Activated naive CD8-positive, alpha-beta T cell treated with anti-CD3 and anti-CD28 coated beads for 36 hours (primary cell): ENCODE data around the gene TRAPPC5. TPM values are rescaled to one million over a fixed set of nuclear protein-coding genes. Genes with fewer than 3 reads are reported as not detected.

Experiments
- DNase-seq: peaks from one replicate; pipeline ENCODE4 v3.0.0; 2021
- H3K27ac Mint-ChIP-seq: one replicate; pipeline ENCODE4 v1.8.0; 2022; ENCODE audit warnings: mild to moderate bottlenecking, moderate library complexity, mixed read lengths
- H3K27me3 Mint-ChIP-seq: one replicate; pipeline ENCODE4 v1.8.0; 2022; ENCODE audit warnings: mild to moderate bottlenecking, mixed read lengths
- H3K36me3 Mint-ChIP-seq: one replicate; pipeline ENCODE4 v1.8.0; 2021; ENCODE audit warnings: mild to moderate bottlenecking, mixed read lengths
- H3K4me1 Mint-ChIP-seq: one replicate; pipeline ENCODE4 v1.8.0; 2021; ENCODE audit warnings: mixed read lengths
- H3K4me3 Mint-ChIP-seq: one replicate; pipeline ENCODE4 v1.8.0; 2022; ENCODE audit warnings: mild to moderate bottlenecking, moderate library complexity, mixed read lengths
- H3K9me3 Mint-ChIP-seq: one replicate; pipeline ENCODE4 v1.8.0; 2022; ENCODE audit warnings: mixed read lengths
- total RNA-seq, 2 experiments: library from RNA; stranded (reverse); gene quantifications; one replicate each; pipeline ENCODE4 v1.2.3, GENCODE V29; 2021

Gene TRAPPC5
- total RNA-seq, 2 experiments from 2014 or later, result 83.3 to 83.8 TPM

GRCh38 chr19:7699003-7699402 is 18.4 kb downstream of the TRAPPC5 start:
- no peak for DNase-seq
- H3K27ac Mint-ChIP-seq, result peak overlapping the region; percentile 67
- peak overlapping the region; percentile 52 for H3K4me3 Mint-ChIP-seq
- H3K4me1 Mint-ChIP-seq, result peaks cover 28% of the 10 kb centered on the region
- no peaks in the 10 kb centered on the region for H3K9me3 Mint-ChIP-seq
- peaks cover 15% of the 10 kb centered on the region for H3K27me3 Mint-ChIP-seq
- H3K36me3 Mint-ChIP-seq, result no peaks in the 10 kb centered on the region

DNA sequence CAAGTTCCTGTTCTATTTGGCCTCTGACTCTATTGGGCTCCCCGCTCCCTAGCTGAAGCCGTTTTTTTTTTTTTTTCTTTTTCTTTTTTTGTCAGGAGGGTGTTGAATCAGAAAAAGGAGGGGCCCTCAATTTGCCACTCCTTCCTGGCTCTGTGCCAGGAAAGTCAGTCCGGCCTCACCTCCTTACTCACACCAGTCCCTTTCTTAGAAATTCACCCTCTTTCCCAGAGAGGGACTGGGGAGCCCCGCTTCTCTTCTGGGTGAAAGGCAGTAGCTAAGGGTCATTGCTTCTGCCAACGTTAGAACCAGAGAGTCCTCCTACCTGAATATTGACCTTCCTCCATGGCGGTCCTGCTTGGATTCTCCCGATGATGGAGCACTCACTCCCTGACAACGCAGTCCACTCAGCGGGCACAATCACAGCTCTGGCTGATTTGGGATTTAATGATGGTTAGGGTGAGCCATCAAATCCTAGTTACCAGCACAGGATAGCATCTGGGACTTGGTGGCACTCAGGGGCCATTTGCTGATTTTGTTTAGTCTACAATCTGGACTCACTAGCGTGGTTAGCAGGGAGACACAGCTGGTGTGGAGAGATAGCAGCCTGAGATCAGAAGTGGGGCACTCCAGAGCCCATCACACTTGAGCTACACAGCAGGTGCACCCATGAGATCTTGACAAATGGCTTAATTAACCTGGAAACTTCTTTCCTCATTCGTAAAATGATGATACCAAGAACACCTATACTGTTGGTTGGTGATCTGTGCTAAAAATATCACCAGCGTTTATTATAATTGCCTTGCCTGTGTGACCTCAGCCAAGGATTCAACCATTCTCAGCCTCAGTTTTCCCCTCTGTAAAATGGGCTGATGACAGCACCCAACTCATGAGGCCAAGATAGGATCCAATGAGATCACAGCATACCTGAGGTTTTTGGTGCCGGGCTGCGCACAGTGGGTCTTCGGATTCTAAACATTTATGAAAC is 19.1 kb downstream of the TRAPPC5 start:
- peaks cover 28% of the 10 kb centered on the region for H3K4me1 Mint-ChIP-seq
- H3K27me3 Mint-ChIP-seq, result peaks cover 15% of the 10 kb centered on the region
- H3K36me3 Mint-ChIP-seq, result no peaks in the 10 kb centered on the region
- peak overlapping the region; percentile 52 for H3K4me3 Mint-ChIP-seq
- no peaks in the 10 kb centered on the region for H3K9me3 Mint-ChIP-seq
- H3K27ac Mint-ChIP-seq, result peak overlapping the region; percentile 67
- DNase-seq, result peak; percentile 70

DNA sequence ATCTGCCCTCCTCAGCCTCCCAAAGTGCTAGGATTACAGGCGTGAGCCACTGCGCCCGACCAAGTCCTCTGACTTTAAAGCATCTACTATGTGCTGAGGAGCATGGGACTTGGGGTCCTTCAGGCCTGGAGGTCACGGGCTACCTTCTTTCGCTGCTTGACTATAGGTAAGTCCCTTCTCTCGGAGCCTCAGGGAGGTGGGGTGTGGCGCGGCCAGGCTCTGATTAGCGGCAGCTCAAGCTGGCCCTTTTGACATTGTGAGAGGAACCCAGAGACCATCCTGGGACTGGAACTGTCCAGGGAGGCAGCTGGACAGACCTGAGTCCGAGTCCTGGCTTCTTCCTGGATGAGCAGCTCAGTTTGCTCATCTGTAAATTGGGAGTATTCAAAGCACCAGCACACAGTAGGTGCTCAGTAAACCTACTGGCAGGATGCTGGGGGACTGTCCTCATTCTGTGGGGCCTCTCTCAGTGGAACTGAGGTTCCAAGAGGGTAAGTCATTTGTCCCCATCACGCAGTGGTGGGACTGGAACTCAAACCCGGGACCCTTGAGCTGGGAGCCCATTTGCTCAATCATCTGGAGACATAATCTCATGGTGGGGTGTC is 20.5 kb downstream of the TRAPPC5 start:
- peaks cover 42% of the 10 kb centered on the region for H3K4me1 Mint-ChIP-seq
- no peaks in the 10 kb centered on the region for H3K9me3 Mint-ChIP-seq
- H3K36me3 Mint-ChIP-seq, result no peaks in the 10 kb centered on the region
- H3K27ac Mint-ChIP-seq, result no peak overlapping the region
- H3K4me3 Mint-ChIP-seq, result no peak overlapping the region
- peaks cover 15% of the 10 kb centered on the region for H3K27me3 Mint-ChIP-seq
- DNase-seq, result no peak

DNA sequence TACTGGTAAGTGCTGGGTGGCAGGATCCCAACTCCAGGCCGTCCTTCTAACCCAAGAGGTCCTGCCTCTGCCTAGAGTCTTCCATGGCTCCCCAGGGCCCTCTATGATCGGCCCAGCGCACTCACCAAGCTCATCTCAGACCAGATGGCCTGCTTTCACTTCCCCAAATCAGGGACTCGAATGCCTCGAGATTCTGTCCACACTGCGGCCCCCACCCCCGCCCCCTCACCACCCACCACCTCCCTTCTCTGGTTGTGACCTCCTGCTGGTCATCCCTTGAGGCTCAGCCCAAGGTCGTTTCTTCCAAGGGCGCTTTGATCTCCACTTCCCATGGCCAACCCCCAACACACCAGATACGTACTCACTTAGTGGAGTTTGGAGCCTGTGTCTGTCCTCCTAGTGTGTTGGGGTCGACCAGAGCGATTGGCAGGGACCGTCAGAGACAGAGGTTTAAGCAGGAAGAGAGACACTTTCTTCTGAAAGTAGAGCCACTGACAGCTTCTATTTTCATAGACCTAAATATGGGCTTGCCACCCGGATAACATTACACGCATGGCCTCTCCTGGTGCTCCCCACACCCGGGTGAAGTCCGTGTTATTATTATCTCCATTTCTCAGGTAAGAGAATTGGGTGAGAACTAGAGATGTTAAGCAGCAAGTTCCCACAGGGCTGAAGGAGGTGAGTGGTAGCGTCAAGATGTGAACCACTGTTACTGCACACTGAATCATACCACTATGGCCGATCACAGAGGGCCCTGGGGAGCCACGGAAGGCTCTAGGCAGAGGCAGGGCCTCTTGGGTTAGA is 21.2 kb downstream of the TRAPPC5 start, which contains the start of gene FCER2:
TSS of gene FCER2 (minus strand) at position 478 of the 804 bp plus-strand sequence. CDS start 2,371 bp downstream, outside the sequence.
- Mint-ChIP-seq H3K9me3 (no peaks in the 10 kb centered on the region), H3K27ac (peak within 1 kb of the TSS; percentile 0), H3K4me3 (no peak within 1 kb of the TSS), H3K36me3 (peaks cover 2% of the 10 kb centered on the region), H3K27me3 (peaks cover 12% of the 10 kb centered on the region), H3K4me1 (peaks cover 47% of the 10 kb centered on the region)
- no peak for DNase-seq

- peaks cover 4% of the 10 kb centered on the region for H3K27me3 Mint-ChIP-seq
- no peaks in the 10 kb centered on the region for H3K9me3 Mint-ChIP-seq
- DNase-seq, result no peak
- H3K27ac Mint-ChIP-seq, result no peak overlapping the region
- no peak overlapping the region for H3K4me3 Mint-ChIP-seq
- peaks cover 3% of the 10 kb centered on the region for H3K36me3 Mint-ChIP-seq
- H3K4me1 Mint-ChIP-seq, result peaks cover 52% of the 10 kb centered on the region
Measured at GRCh38 chr19:7703332-7703731, 22.7 kb downstream of the TRAPPC5 start.

GRCh38 chr19:7704280-7705060 is 23.8 kb downstream of the TRAPPC5 start:
- no peak overlapping the region for H3K27ac Mint-ChIP-seq
- peaks cover 3% of the 10 kb centered on the region for H3K36me3 Mint-ChIP-seq

GRCh38 chr19:7705387-7706187 is 25.0 kb downstream of the TRAPPC5 start:
- peaks cover 40% of the 10 kb centered on the region for H3K4me1 Mint-ChIP-seq
- H3K9me3 Mint-ChIP-seq, result no peaks in the 10 kb centered on the region
- peaks cover 3% of the 10 kb centered on the region for H3K36me3 Mint-ChIP-seq
- H3K4me3 Mint-ChIP-seq, result peak overlapping the region; percentile 50
- peak overlapping the region; percentile 89 for H3K27ac Mint-ChIP-seq
- DNase-seq, result peak; percentile 82
- H3K27me3 Mint-ChIP-seq, result peaks cover 3% of the 10 kb centered on the region

More at GRCh38 chr19:7704280-7705060, 23.8 kb downstream of the TRAPPC5 start:
- H3K4me3 Mint-ChIP-seq, result no peak overlapping the region
- no peak for DNase-seq
- peaks cover 3% of the 10 kb centered on the region for H3K27me3 Mint-ChIP-seq
- no peaks in the 10 kb centered on the region for H3K9me3 Mint-ChIP-seq
- H3K4me1 Mint-ChIP-seq, result peaks cover 45% of the 10 kb centered on the region

- peak overlapping the region; percentile 50 for H3K4me3 Mint-ChIP-seq
- H3K27me3 Mint-ChIP-seq, result peaks cover 3% of the 10 kb centered on the region
- H3K4me1 Mint-ChIP-seq, result peaks cover 40% of the 10 kb centered on the region
- no peak for DNase-seq
- H3K27ac Mint-ChIP-seq, result peak overlapping the region; percentile 89
- H3K36me3 Mint-ChIP-seq, result peaks cover 3% of the 10 kb centered on the region
- no peaks in the 10 kb centered on the region for H3K9me3 Mint-ChIP-seq
Measured at GRCh38 chr19:7706188-7706954, 25.7 kb downstream of the TRAPPC5 start.

- no peak for DNase-seq
- Mint-ChIP-seq H3K36me3 (peaks cover 3% of the 10 kb centered on the region), H3K9me3 (no peaks in the 10 kb centered on the region), H3K27me3 (peaks cover 3% of the 10 kb centered on the region), H3K4me1 (peaks cover 40% of the 10 kb centered on the region), H3K27ac (peak overlapping the region; percentile 81), H3K4me3 (no peak overlapping the region)
Measured at GRCh38 chr19:7706955-7707456, 26.4 kb downstream of the TRAPPC5 start.

GRCh38 chr19:7709932-7710460 is 29.4 kb downstream of the TRAPPC5 start:
- no peak for DNase-seq
- Mint-ChIP-seq H3K4me3 (no peak overlapping the region), H3K36me3 (peaks cover 3% of the 10 kb centered on the region), H3K27ac (no peak overlapping the region), H3K4me1 (peaks cover 40% of the 10 kb centered on the region), H3K9me3 (no peaks in the 10 kb centered on the region), H3K27me3 (no peaks in the 10 kb centered on the region)

- no peak overlapping the region for H3K4me3 Mint-ChIP-seq
- DNase-seq, result no peak
- H3K36me3 Mint-ChIP-seq, result peaks cover 4% of the 10 kb centered on the region
- no peak overlapping the region for H3K27ac Mint-ChIP-seq
- no peaks in the 10 kb centered on the region for H3K27me3 Mint-ChIP-seq
- peaks cover 34% of the 10 kb centered on the region for H3K4me1 Mint-ChIP-seq
- no peaks in the 10 kb centered on the region for H3K9me3 Mint-ChIP-seq
Measured at GRCh38 chr19:7710616-7711015, 30.0 kb downstream of the TRAPPC5 start.

DNA sequence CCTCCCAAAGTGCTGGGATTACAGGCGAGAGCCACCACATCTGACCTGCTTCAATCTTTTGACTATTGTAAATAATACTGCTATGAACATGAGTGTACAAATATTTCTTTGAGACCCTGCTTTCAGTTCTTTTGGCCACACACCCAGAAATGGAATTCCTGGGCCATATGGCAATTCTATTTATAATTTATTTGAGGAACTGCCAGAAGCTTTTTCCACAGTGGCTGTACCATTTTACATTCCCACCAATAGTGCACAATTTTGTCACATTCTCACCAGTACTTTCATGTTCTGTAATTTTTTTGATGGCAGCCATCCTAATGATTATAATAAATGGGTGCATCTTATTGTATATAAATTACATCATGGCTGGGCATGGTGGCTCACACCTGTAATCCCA is 35.0 kb downstream of the TRAPPC5 start:
- Mint-ChIP-seq H3K36me3 (peaks cover 11% of the 10 kb centered on the region), H3K9me3 (peaks cover 7% of the 10 kb centered on the region), H3K4me3 (no peak overlapping the region), H3K27me3 (no peaks in the 10 kb centered on the region), H3K4me1 (peaks cover 17% of the 10 kb centered on the region), H3K27ac (no peak overlapping the region)
- DNase-seq, result no peak
